ENCODE data around the gene POU6F2.

GRCh38 chr7:39088730-39089593 lies 111.3 kb downstream of the POU6F2 start:
- TF ChIP-seq CTCF (conservative IDR thresholded peaks at IDR 0.05; ENCODE audit: low read depth, low read length) (no peak), EZH2 (IDR thresholded peaks at IDR 0.05; ENCODE audit: low read length, unreplicated experiment) (no peak), EZH2phosphoT487 (IDR thresholded peaks at IDR 0.05; ENCODE audit: borderline replicate concordance, low read length) (no peak)

All from PC-3 (cell line).